GM23338 (cell line): ENCODE results near the gene MCTP1. TPM values are rescaled to one million over a fixed set of nuclear protein-coding genes. Genes with fewer than 3 reads are reported as not detected.

Source experiments
- ATAC-seq: fragments of 200-7000 bp; cut with Tn5 transposase; 3 replicates; pipeline ENCODE4 v1.9.1; 2020
- DNase-seq: peaks from one replicate; pipeline ENCODE4 v3.0.0-alpha.2; 2015; ENCODE audit warnings: low spot score
- H2AFZ ChIP-seq: fragments of 200-600 bp; sonication (generic); 2 replicates; pipeline ENCODE4 v1.8.0; 2016; ENCODE audit warnings: antibody characterized with exemption, mild to moderate bottlenecking, moderate library complexity
- H3F3A ChIP-seq: fragments of 200-600 bp; sonication (generic); replicated peaks from 2 replicates; pipeline ENCODE4 v1.8.0; 2017; ENCODE audit warnings: antibody characterized with exemption, mixed run types, low read depth
- H3K27ac ChIP-seq: fragments of 200-600 bp; sonication (generic); 2 replicates; pipeline ENCODE4 v1.6.1; 2016; ENCODE audit warnings: low read depth
- H3K27me3 ChIP-seq: fragments of 200-600 bp; sonication (generic); 2 replicates; pipeline ENCODE4 v1.8.0; 2016; ENCODE audit warnings: mild to moderate bottlenecking, mixed run types, moderate library complexity; ENCODE audit not compliant: insufficient read depth
- H3K36me3 ChIP-seq: fragments of 200-600 bp; sonication (generic); 2 replicates; pipeline ENCODE4 v1.8.0; 2016; ENCODE audit warnings: mild to moderate bottlenecking; ENCODE audit not compliant: insufficient read depth
- H3K4me1 ChIP-seq: fragments of 200-600 bp; sonication (generic); 2 replicates; pipeline ENCODE4 v1.8.0; 2016; ENCODE audit warnings: mild to moderate bottlenecking, moderate library complexity; ENCODE audit not compliant: insufficient read depth
- H3K4me2 ChIP-seq: fragments of 200-600 bp; sonication (generic); 2 replicates; pipeline ENCODE4 v1.7.1; 2017; ENCODE audit warnings: mixed run types
- H3K4me3 ChIP-seq: fragments of 200-600 bp; sonication (generic); 2 replicates; pipeline ENCODE4 v1.6.1; 2016; ENCODE audit warnings: mixed run types
- H3K79me2 ChIP-seq: fragments of 200-600 bp; sonication (generic); replicated peaks from 2 replicates; pipeline ENCODE4 v1.8.0; 2017; ENCODE audit warnings: mild to moderate bottlenecking; ENCODE audit not compliant: insufficient read depth
- H3K9me2 ChIP-seq: fragments of 200-600 bp; sonication (generic); 2 replicates; pipeline ENCODE4 v1.8.0; 2017; ENCODE audit not compliant: insufficient read depth
- H4K20me1 ChIP-seq: fragments of 200-600 bp; sonication (generic); replicated peaks from 2 replicates; pipeline ENCODE4 v1.8.0; 2017; ENCODE audit warnings: mild to moderate bottlenecking; ENCODE audit not compliant: insufficient read depth
- H3K27ac Mint-ChIP-seq: 2 replicates; pipeline ENCODE4 v1.8.0; 2020; ENCODE audit warnings: inconsistent platforms, mild to moderate bottlenecking, moderate library complexity, mixed read lengths
- H3K27me3 Mint-ChIP-seq: 3 replicates; pipeline ENCODE4 v1.8.0; 2022; ENCODE audit warnings: low read depth, mild to moderate bottlenecking, moderate library complexity, mixed read lengths, inconsistent platforms; ENCODE audit not compliant: insufficient read depth, poor library complexity
- H3K36me3 Mint-ChIP-seq: 3 replicates; pipeline ENCODE4 v1.8.0; 2021; ENCODE audit warnings: low read depth, mild to moderate bottlenecking, inconsistent platforms, moderate library complexity, mixed read lengths
- H3K4me1 Mint-ChIP-seq: 3 replicates; pipeline ENCODE4 v1.8.0; 2020; ENCODE audit warnings: mild to moderate bottlenecking, inconsistent platforms, mixed read lengths
- H3K4me3 Mint-ChIP-seq: 3 replicates; pipeline ENCODE4 v1.8.0; 2021; ENCODE audit warnings: moderate library complexity, mild to moderate bottlenecking, inconsistent platforms, mixed read lengths
- H3K9me3 Mint-ChIP-seq: 3 replicates; pipeline ENCODE4 v1.8.0; 2020; ENCODE audit warnings: moderate library complexity, mild to moderate bottlenecking, inconsistent platforms, mixed read lengths
- ETS1 ChIP-seq: IDR thresholded peaks from 2 replicates; pipeline ENCODE4 v1.6.1; 2016; ENCODE audit warnings: antibody characterized with exemption
- EZH2 ChIP-seq: fragments of 200-600 bp; sonication (generic); IDR thresholded peaks from one replicate; pipeline ENCODE4 v1.8.0; 2017; ENCODE audit warnings: antibody characterized with exemption, mild to moderate bottlenecking, low read depth; ENCODE audit not compliant: unreplicated experiment
- EZH2phosphoT487 ChIP-seq: fragments of 200-600 bp; sonication (generic); IDR thresholded peaks from one replicate; pipeline ENCODE4 v1.8.1; 2018; ENCODE audit warnings: antibody characterized with exemption; ENCODE audit not compliant: unreplicated experiment
- JUNB ChIP-seq: IDR thresholded peaks from one replicate; pipeline ENCODE4 v1.6.1; 2016; ENCODE audit warnings: antibody characterized with exemption; ENCODE audit not compliant: unreplicated experiment
- POLR2AphosphoS5 ChIP-seq: IDR thresholded peaks from 2 replicates; pipeline ENCODE4 v1.6.1; 2016; ENCODE audit warnings: antibody characterized with exemption, low read depth
- REST ChIP-seq: IDR thresholded peaks from one replicate; pipeline ENCODE4 v1.6.1; 2018; ENCODE audit warnings: antibody characterized with exemption; ENCODE audit not compliant: unreplicated experiment
- STAT1 ChIP-seq: IDR thresholded peaks from one replicate; pipeline ENCODE4 v1.6.1; 2016; ENCODE audit warnings: antibody characterized with exemption; ENCODE audit not compliant: unreplicated experiment
- ZNF114 ChIP-seq: fragments of 250-450 bp; sonication (Bioruptor Pico); IDR thresholded peaks from 2 replicates; pipeline ENCODE4 v1.5.0; 2020; ENCODE audit warnings: mild to moderate bottlenecking, moderate library complexity
- polyA plus RNA-seq: library from polyadenylated mRNA; unstranded; fragments of >200 nt; fragmentation: Nextera tagmentation; extraction: Ambion mirVana; gene quantifications from 2 replicates; pipeline ENCODE4 v1.2.1, GENCODE V29; 2016
- total RNA-seq: library from RNA; depleted of rRNA; stranded (reverse); fragments of >200 nt; shearing (Covaris generic); gene quantifications from 2 replicates; pipeline ENCODE4 v1.2.3, GENCODE V29; 2014

The MCTP1 gene
- total and polyA plus RNA-seq, 2 experiments from 2014 or later = 3.7 to 4.2 TPM

GRCh38 chr5:94872526-94872925 is 412.4 kb downstream of the MCTP1 start:
- Mint-ChIP-seq H3K27ac (peak overlapping the region; percentile 46; the same call in 1 of the 2 replicates), H3K4me3 (no peak overlapping the region), H3K4me1 (peaks cover 29% of the 10 kb centered on the region; the same call in 2 of the 3 replicates), H3K9me3 (no peaks in the 10 kb centered on the region), H3K36me3 (no peaks in the 10 kb centered on the region), H3K27me3 (peaks cover 2% of the 10 kb centered on the region)
- Histone ChIP-seq H3K9me2 (no peaks in the 10 kb centered on the region), H3K79me2 (no peaks in the 10 kb centered on the region), H3F3A (no peaks in the 10 kb centered on the region), H3K4me2 (no peak overlapping the region), H3K36me3 (no peaks in the 10 kb centered on the region), H3K27ac (no peak overlapping the region), H3K4me1 (peaks cover 19% of the 10 kb centered on the region), H4K20me1 (no peaks in the 10 kb centered on the region), H2AFZ (no peak overlapping the region), H3K4me3 (no peak overlapping the region), H3K27me3 (no peaks in the 10 kb centered on the region)
- no peak for DNase-seq
- TF ChIP-seq EZH2phosphoT487 = no peak
- TF ChIP-seq ETS1 = no peak
- no peak for TF ChIP-seq STAT1
- ATAC-seq = no peak

GRCh38 chr5:94870511-94871183 is 414.2 kb downstream of the MCTP1 start:
- H2AFZ ChIP-seq = no peak overlapping the region
- peak; percentile 34; the same call in 1 of the 3 replicates for ATAC-seq
- H3K27ac Mint-ChIP-seq = peak overlapping the region; percentile 23; the same call in 1 of the 2 replicates
- TF ChIP-seq ZNF114 (CRISPR knock-in tag) (no peak), JUNB (no peak), EZH2phosphoT487 (no peak), STAT1 (no peak), REST (no peak), ETS1 (no peak), EZH2 (no peak), POLR2AphosphoS5 (no peak)

More at GRCh38 chr5:94870511-94871183, 414.2 kb downstream of the MCTP1 start:
- H3K4me1 Mint-ChIP-seq = peaks cover 44% of the 10 kb centered on the region
- no peaks in the 10 kb centered on the region for H3K9me3 Mint-ChIP-seq
- Histone ChIP-seq H3F3A (no peaks in the 10 kb centered on the region), H3K9me2 (no peaks in the 10 kb centered on the region), H4K20me1 (no peaks in the 10 kb centered on the region), H3K4me3 (no peak overlapping the region), H3K27me3 (no peaks in the 10 kb centered on the region), H3K27ac (peak overlapping the region; percentile 53), H3K79me2 (no peaks in the 10 kb centered on the region), H3K4me2 (no peak overlapping the region), H3K4me1 (peaks cover 34% of the 10 kb centered on the region), H3K36me3 (no peaks in the 10 kb centered on the region)
- H3K27me3 Mint-ChIP-seq = peaks cover 3% of the 10 kb centered on the region
- H3K4me3 Mint-ChIP-seq = no peak overlapping the region
- no peaks in the 10 kb centered on the region for H3K36me3 Mint-ChIP-seq
- peak; percentile 62 for DNase-seq
